NOMO-1 (cell line): Measurements from ENCODE around the gene CALR.
"Not testable (repeated sequence)": the region's sequence is repeated elsewhere in the genome, so short reads cannot be mapped to it uniquely, and the experiment has no call there.

Experiments
- DNase-seq, 2 experiments: peaks; one replicate each; lab custom pipeline; 2025; ENCODE audit not compliant: unreplicated experiment in 2 of 2; lab: John Stamatoyannopoulos, UW

CALR gene

DNA sequence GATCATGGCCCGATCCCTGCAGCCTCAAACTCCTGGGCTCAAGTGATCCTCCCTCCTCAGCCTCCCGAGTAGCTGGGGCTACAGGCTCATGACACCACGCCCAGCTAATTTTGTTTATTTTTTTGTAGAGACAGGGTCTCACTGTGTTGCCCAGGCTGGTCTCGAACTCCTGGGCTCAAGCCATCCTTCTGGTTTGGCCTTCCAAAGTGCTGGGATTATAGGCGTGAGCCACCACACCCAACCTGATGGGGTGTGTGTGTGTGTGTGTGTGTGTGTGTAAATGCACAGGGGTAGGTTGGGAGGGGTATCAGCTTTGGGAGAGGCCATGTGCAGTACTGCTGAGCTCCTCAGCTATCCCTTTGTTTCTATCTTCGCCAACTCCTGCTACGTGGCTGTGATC, 37.7 kb downstream of the CALR start:
- not testable (repeated sequence) for DNase-seq

GRCh38 chr19:12979974-12980373, 41.6 kb downstream of the CALR start:
- DNase-seq, result no peak

GRCh38 chr19:12982648-12983047, 44.2 kb downstream of the CALR start:
- DNase-seq, result no peak

DNA sequence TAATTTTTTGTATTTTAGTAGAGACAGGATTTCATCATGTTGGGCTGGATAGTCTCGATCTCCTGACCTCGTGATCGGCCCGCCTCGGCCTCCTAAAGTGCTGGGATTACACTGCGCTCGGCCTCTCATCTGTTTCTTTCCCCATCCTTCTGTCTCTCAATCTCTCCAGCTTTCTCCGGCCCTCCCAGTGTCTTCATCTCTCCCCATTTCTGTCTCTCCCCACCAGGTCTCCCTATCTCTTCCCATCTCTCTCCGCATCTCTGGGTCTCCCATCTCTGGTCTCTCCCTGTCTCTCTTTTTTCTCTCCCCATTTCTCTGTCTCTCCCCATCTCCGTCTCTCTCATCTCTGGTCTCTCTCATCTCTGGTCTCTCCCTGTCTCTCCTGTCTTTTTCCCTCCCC, 44.7 kb downstream of the CALR start:
- no peak for DNase-seq

DNA sequence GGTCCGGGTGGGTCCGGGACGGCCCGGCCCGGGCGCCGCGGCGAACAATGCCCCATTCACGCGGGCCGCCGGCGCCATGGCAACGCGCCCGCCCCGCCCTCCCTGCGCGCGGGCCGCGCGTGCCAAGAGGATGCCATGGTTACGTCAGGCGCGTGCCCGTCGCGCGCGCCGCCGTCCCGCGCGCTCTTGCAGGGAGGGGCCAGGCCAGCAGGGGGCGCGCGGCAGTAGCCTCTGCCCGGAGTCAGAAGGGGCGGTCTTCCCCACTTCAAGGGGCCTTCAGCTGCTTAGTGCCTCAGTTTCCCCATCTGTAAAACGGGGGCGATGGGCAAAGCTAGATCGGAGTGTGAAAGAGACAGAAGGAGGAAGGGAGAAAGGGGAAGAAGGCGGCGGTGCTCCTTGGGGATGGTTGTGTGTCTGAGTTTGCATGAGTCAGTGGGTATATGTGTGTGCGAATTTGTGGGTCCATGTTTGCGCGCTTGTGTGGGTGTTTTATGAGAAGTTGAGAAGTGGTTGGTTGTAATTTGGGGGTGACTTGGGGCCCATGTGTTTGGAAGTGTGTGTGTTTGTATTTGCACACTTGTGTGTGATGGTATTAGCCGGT, 45.2 kb downstream of the CALR start:
- DNase-seq, result peak; percentile 53 to 77

GRCh38 chr19:12984143-12984627, 45.8 kb downstream of the CALR start:
- no peak for DNase-seq

GRCh38 chr19:12984683-12985048, 46.3 kb downstream of the CALR start:
- no peak for DNase-seq

GRCh38 chr19:12985049-12985776, 46.8 kb downstream of the CALR start:
- no peak for DNase-seq

GRCh38 chr19:12986726-12987125, 48.3 kb downstream of the CALR start:
- DNase-seq, result no peak

- DNase-seq, result no peak
These were observed 48.8 kb downstream of the CALR start for GRCh38 chr19:12987190-12987589.

GRCh38 chr19:12987781-12988180, 49.4 kb downstream of the CALR start:
- no peak for DNase-seq

- DNase-seq, result no peak
These were observed 52.0 kb downstream of the CALR start for GRCh38 chr19:12990431-12990830.

DNA sequence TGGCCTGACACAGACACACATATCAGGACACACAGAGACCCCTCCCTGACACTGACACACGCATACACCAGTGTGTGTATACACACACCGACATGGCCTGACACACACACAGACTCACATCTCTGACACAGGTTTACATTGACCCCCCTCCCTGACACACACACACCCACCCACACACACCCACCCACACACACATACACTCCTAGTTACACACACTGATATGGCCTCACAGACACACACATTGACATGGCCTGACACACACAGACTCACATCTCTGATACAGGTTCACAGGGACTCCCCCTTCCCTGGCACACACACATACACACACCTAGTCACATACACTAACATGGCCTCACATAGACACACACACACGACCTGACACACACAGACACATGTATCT, 52.4 kb downstream of the CALR start:
- no peak for DNase-seq

DNA sequence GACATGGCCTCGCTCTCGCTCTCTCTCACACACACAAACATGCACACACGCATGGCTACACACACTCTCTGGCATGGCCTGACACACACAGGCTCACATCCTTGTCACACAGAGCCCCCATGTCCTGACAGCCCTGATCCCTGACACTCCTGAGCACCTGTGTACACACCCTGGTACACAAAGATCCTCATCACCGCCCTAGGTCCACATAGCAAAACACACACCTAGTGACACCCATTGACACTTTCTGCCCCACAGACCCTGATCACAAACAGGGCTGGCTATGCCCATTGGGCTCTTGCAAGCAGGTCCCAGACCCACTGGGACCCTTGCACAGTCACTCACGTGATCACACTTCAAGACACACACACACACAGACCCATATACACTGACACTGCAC, 52.9 kb downstream of the CALR start:
- no peak for DNase-seq

- DNase-seq, result no peak
These were observed 54.3 kb downstream of the CALR start for GRCh38 chr19:12992729-12993128.

DNA sequence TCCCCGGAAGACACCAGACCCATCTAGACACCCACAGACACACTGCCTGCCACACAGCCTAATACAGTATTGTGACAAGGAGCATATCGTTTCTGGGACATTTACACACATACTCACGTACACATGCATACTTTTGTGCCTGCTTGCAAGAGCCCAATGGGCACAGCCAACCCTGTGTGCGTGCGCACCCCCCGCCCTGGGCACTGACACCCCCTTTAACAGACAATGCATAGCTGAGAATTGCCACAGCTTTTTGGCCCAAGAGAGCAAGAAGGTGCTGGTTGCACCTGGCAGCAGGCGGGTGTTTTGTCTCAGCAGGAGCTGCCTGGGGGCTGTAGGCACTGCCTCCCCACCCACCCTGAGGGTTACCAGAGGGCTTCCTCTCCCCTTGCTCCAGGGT, 55.2 kb downstream of the CALR start:
- no peak for DNase-seq
